GM10266 (cell line): ENCODE results near the gene VOPP1.
A peak's percentile ranks its signal among the peaks of the same experiment; 100 is the strongest.
"Not testable (repeated sequence)": the region's sequence is repeated elsewhere in the genome, so short reads cannot be mapped to it uniquely, and the experiment has no call there.

ENCODE experiments used
- DNase-seq: peaks from one replicate; pipeline ENCODE4 v3.0.0; 2012; ENCODE audit errors: extremely low spot score
- CTCF ChIP-seq: IDR thresholded peaks from 2 replicates; pipeline ENCODE4 v1.5.1; 2012; ENCODE audit warnings: mild to moderate bottlenecking, low read depth; ENCODE audit not compliant: control insufficient read depth, insufficient read depth; ENCODE audit errors: missing control alignments

The VOPP1 gene, protein sequence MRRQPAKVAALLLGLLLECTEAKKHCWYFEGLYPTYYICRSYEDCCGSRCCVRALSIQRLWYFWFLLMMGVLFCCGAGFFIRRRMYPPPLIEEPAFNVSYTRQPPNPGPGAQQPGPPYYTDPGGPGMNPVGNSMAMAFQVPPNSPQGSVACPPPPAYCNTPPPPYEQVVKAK

GRCh38 chr7:55572378-55573233 is at the start of gene VOPP1:
TSS of gene VOPP1 (minus strand) at chr7:55572502. CDS start at chr7:55572324, 178 bp downstream.
- DNase-seq, result peak; percentile 88
- TF ChIP-seq CTCF, result no peak

- TF ChIP-seq CTCF, result no peak
- DNase-seq, result no peak
These were observed 46.6 kb upstream of the VOPP1 start for GRCh38 chr7:55618913-55619312.

- not testable (repeated sequence) for DNase-seq
These were observed 42.2 kb upstream of the VOPP1 start for GRCh38 chr7:55614365-55615064.

- not testable (repeated sequence) for DNase-seq
These were observed 37.4 kb upstream of the VOPP1 start for GRCh38 chr7:55609726-55610125.

DNA sequence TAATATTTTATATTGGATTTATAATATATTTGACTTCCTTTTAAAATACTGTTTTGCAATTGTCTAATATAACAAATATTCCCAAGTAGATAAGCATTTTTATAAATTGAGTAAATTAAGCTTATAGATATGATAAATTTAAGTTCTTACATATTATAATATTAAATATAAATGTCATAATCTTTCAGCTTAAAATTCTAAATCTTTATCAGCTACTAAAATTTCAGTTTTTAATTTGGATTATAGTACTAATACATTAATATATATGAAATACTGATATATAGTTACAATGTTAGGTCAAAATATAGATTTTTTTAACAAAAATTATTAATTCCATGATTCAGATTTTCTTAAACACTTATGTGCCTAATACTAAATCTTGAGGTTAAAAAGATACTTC is 33.4 kb upstream of the VOPP1 start:
- DNase-seq, result not testable (repeated sequence)

- DNase-seq, result not testable (repeated sequence)
- peak; percentile 53 for TF ChIP-seq CTCF
These were observed 25.7 kb upstream of the VOPP1 start for GRCh38 chr7:55597944-55598499.

GRCh38 chr7:55597214-55597739 is 25.0 kb upstream of the VOPP1 start:
- DNase-seq, result not testable (repeated sequence)

- TF ChIP-seq CTCF, result no peak
- no peak for DNase-seq
These were observed 23.2 kb upstream of the VOPP1 start for GRCh38 chr7:55595511-55595910.

- TF ChIP-seq CTCF, result no peak
- no peak for DNase-seq
These were observed 22.6 kb upstream of the VOPP1 start for GRCh38 chr7:55594870-55595269.
